ENCODE measurements around the gene ADAMTS5.

The ADAMTS5 gene

GRCh38 chr21:26948194-26948593 lies 18.7 kb downstream of the ADAMTS5 start:
- DNase-seq (ENCODE audit: low read depth in 3 of 3): no peak

GRCh38 chr21:26946744-26947446 lies 20.0 kb downstream of the ADAMTS5 start:
- DNase-seq (ENCODE audit: low read depth in 3 of 3): no peak

- no peak for DNase-seq (ENCODE audit: low read depth in 3 of 3)
Observed at GRCh38 chr21:26945916-26946675, 20.8 kb downstream of the ADAMTS5 start.

- DNase-seq (ENCODE audit: low read depth in 3 of 3): no peak
Observed at GRCh38 chr21:26943921-26944320, 23.0 kb downstream of the ADAMTS5 start.

GRCh38 chr21:26941421-26941820 lies 25.5 kb downstream of the ADAMTS5 start:
- no peak for DNase-seq (ENCODE audit: low read depth in 3 of 3)

GRCh38 chr21:26939601-26940111 lies 27.2 kb downstream of the ADAMTS5 start:
- DNase-seq (ENCODE audit: low read depth in 3 of 3): no peak

GRCh38 chr21:26936641-26937040 lies 30.2 kb downstream of the ADAMTS5 start:
- DNase-seq (ENCODE audit: low read depth in 3 of 3): no peak

- no peak for DNase-seq (ENCODE audit: low read depth in 3 of 3)
Observed at GRCh38 chr21:26935977-26936376, 30.9 kb downstream of the ADAMTS5 start.

- no peak for DNase-seq (ENCODE audit: low read depth in 3 of 3)
Observed at GRCh38 chr21:26934383-26934782, 32.5 kb downstream of the ADAMTS5 start.

- DNase-seq (ENCODE audit: low read depth in 3 of 3): no peak
Observed at GRCh38 chr21:26933448-26933847, 33.4 kb downstream of the ADAMTS5 start.

- DNase-seq (ENCODE audit: low read depth in 3 of 3): no peak
Observed at GRCh38 chr21:26925636-26926035, 41.3 kb downstream of the ADAMTS5 start.

GRCh38 chr21:26925122-26925521 lies 41.8 kb downstream of the ADAMTS5 start:
- DNase-seq (ENCODE audit: low read depth in 3 of 3): no peak

- DNase-seq (ENCODE audit: low read depth in 3 of 3): no peak
Observed at GRCh38 chr21:26923986-26924385, 42.9 kb downstream of the ADAMTS5 start.

- DNase-seq (ENCODE audit: low read depth in 3 of 3): no peak
Observed at GRCh38 chr21:26920055-26920454, 46.8 kb downstream of the ADAMTS5 start.

- DNase-seq (ENCODE audit: low read depth in 3 of 3): no peak
Observed at GRCh38 chr21:26918323-26919079, 48.4 kb downstream of the ADAMTS5 start.

GRCh38 chr21:26916799-26917198 lies 50.1 kb downstream of the ADAMTS5 start:
- DNase-seq (ENCODE audit: low read depth in 3 of 3): no peak

GRCh38 chr21:26914557-26914956 lies 52.3 kb downstream of the ADAMTS5 start:
- no peak for DNase-seq (ENCODE audit: low read depth in 3 of 3)

- no peak for DNase-seq (ENCODE audit: low read depth in 3 of 3)
Observed at GRCh38 chr21:26912466-26912865, 54.4 kb downstream of the ADAMTS5 start.

GRCh38 chr21:26909972-26910371 lies 56.9 kb downstream of the ADAMTS5 start:
- DNase-seq (ENCODE audit: low read depth in 3 of 3): no peak

GRCh38 chr21:26900980-26901379 lies 65.9 kb downstream of the ADAMTS5 start:
- no peak for DNase-seq (ENCODE audit: low read depth in 3 of 3)

GRCh38 chr21:26892151-26892550 lies 74.7 kb downstream of the ADAMTS5 start:
- DNase-seq (ENCODE audit: low read depth in 3 of 3): no peak

- no peak for DNase-seq (ENCODE audit: low read depth in 3 of 3)
Observed at GRCh38 chr21:26888931-26889330, 78.0 kb downstream of the ADAMTS5 start.

Measured in stimulated activated CD4-positive, alpha-beta T cell treated with anti-CD3 and anti-CD28 coated beads, TNF-alpha, amount 100 ng/mL, for 48 hours (primary cell).